Activated CD4-positive, alpha-beta T cell treated with anti-CD3 and anti-CD28 coated beads, Interleukin-2, amount 10 ng/mL, durations not matched to agents 7 days and 5 days (primary cell): Measurements from ENCODE around the gene TCAIM. TPM values are rescaled to one million over a fixed set of nuclear protein-coding genes. Genes with fewer than 3 reads are reported as not detected.

ENCODE experiments used
- CTCF ChIA-PET: fragments of 350-600 bp; sonication (Branson Sonifier 250); formaldehyde crosslinking; loops from one replicate; lab custom pipeline; 2021; ENCODE audit warnings: antibody characterized with exemption; lab: Charles Lee
- POLR2A ChIA-PET: fragments of 350-600 bp; sonication (Branson Sonifier 250); formaldehyde crosslinking; loops from one replicate; lab custom pipeline; 2021; ENCODE audit warnings: antibody characterized with exemption; lab: Charles Lee
- DNase-seq: peaks from one replicate; pipeline ENCODE4 v3.0.0-alpha.2; 2020
- H3K27ac Mint-ChIP-seq: one replicate; pipeline ENCODE4 v1.8.0; 2021; ENCODE audit warnings: mild to moderate bottlenecking, moderate library complexity, mixed read lengths
- H3K27me3 Mint-ChIP-seq: one replicate; pipeline ENCODE4 v1.8.0; 2021; ENCODE audit warnings: mixed read lengths
- H3K36me3 Mint-ChIP-seq: one replicate; pipeline ENCODE4 v1.8.0; 2021; ENCODE audit warnings: low read depth, mixed read lengths
- H3K4me1 Mint-ChIP-seq: one replicate; pipeline ENCODE4 v1.8.0; 2021; ENCODE audit warnings: mixed read lengths
- H3K4me3 Mint-ChIP-seq: one replicate; pipeline ENCODE4 v1.8.0; 2021; ENCODE audit warnings: mild to moderate bottlenecking, moderate library complexity, mixed read lengths
- H3K9me3 Mint-ChIP-seq: one replicate; pipeline ENCODE4 v1.8.0; 2021; ENCODE audit warnings: mixed read lengths
- total RNA-seq, 2 experiments: library from RNA; stranded (reverse); gene quantifications; one replicate each; pipeline ENCODE4 v1.2.3, GENCODE V29; 2021

Gene TCAIM
- total RNA-seq, 2 experiments from 2014 or later, result 16.4 to 19.9 TPM

DNA sequence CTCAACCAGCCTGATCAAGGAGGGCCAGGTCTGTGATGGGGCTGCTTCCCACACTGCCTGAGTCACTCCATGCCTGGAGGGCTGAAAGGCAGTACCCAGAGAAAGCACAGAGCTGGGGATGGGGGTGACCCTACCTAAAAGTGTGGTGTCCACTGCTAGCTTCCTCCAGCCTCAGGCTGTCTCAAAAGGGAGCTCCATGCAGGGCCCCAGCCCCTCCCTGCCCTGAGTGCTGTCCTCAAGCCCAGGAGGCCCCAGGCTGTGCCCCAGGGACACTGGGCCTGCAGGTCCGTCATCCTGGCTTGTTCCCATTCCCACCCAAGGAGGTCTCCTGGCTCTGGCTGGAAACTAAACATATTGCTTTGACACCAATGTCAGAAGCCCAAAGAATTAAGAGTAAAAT lies 82.1 kb downstream of the TCAIM start:
- Mint-ChIP-seq H3K27me3 (no peaks in the 10 kb centered on the region), H3K4me3 (no peak overlapping the region), H3K9me3 (no peaks in the 10 kb centered on the region), H3K36me3 (no peaks in the 10 kb centered on the region), H3K4me1 (no peaks in the 10 kb centered on the region), H3K27ac (no peak overlapping the region)
- DNase-seq, result no peak
- CTCF ChIA-PET, result no interaction called here
- POLR2A ChIA-PET, result no interaction called here

DNA sequence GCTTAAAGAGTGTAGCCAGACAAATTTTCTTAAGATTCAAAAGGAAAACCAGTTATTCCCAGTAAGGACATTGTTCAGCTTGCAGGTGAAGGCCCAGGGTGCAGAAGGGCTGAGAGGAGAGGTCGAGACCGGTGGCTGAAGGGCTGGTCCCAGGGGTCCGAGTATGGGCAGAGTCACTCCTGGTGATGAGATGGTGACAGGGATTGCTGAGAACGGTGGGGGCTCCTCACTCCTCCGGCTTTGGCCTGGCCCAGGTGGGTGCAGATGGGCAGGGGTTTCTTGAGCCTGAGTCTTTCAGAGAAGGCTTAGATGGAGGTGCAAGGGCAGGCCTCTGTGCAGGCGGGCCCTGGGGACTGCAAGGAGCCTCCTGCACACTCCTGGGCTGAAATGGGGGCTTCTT lies 82.7 kb downstream of the TCAIM start:
- Mint-ChIP-seq H3K4me1 (no peaks in the 10 kb centered on the region), H3K4me3 (no peak overlapping the region), H3K36me3 (no peaks in the 10 kb centered on the region), H3K27me3 (no peaks in the 10 kb centered on the region), H3K9me3 (no peaks in the 10 kb centered on the region), H3K27ac (no peak overlapping the region)
- ChIA-PET POLR2A (no interaction called here), CTCF (interaction anchor here (0.6 kb wide), 1 partner anchor 305 kb away, joined by 3 read pairs; no protein-coding TSS in a partner anchor)
- DNase-seq, result no peak

DNA sequence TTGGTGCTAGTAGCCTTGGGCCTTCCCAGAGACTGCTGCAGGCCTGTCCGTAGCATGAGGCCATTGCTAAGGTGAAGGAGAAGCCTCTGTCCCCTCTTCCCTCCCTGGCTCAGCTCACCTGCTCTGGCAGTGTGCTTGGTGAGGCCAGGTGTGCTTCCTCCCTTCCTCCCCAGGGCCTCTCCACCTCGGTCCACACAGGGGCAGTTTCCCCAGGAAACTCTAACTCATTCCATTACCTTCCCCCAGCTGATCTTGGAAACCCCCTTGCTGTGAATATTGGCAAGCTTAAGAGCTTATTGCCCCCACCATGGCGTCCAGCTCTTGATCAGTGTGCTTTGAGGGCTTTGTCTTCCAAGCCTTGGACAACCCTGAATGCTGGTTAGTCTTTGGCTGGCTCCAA lies 86.2 kb downstream of the TCAIM start:
- Mint-ChIP-seq H3K36me3 (no peaks in the 10 kb centered on the region), H3K4me3 (no peak overlapping the region), H3K4me1 (no peaks in the 10 kb centered on the region), H3K27ac (no peak overlapping the region), H3K9me3 (no peaks in the 10 kb centered on the region), H3K27me3 (no peaks in the 10 kb centered on the region)
- CTCF ChIA-PET, result interaction anchor here (0.9 kb wide), 1 partner anchor 36 kb away, joined by 3 read pairs; no protein-coding TSS in a partner anchor
- POLR2A ChIA-PET, result no interaction called here
- no peak for DNase-seq

DNA sequence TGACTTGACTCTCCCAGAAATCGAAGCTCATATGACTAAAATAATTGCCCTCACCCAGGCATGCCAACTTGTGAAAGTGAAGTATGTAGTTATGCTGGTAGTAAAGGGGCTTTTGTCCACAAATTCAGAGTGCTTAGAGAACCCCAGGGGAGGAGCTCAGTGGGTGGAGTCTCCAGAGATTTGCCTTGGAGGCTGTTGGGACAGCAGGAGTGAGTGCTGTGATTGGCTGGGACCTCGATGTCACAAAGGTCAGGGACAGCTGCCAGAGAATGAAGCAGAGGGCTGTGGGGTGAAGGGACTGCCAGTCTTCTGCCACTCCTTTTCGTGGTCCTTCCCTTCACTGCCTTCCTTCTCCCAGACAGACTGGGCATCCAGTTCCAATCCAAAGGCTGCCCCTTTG lies 89.1 kb downstream of the TCAIM start:
- H3K27ac Mint-ChIP-seq, result no peak overlapping the region
- DNase-seq, result no peak
- H3K36me3 Mint-ChIP-seq, result no peaks in the 10 kb centered on the region
- POLR2A ChIA-PET, result no interaction called here
- H3K9me3 Mint-ChIP-seq, result no peaks in the 10 kb centered on the region
- no peak overlapping the region for H3K4me3 Mint-ChIP-seq
- CTCF ChIA-PET, result interaction anchor here (1.0 kb wide), 1 partner anchor 11 kb away, joined by 3 read pairs; no protein-coding TSS in a partner anchor
- no peaks in the 10 kb centered on the region for H3K4me1 Mint-ChIP-seq
- no peaks in the 10 kb centered on the region for H3K27me3 Mint-ChIP-seq

DNA sequence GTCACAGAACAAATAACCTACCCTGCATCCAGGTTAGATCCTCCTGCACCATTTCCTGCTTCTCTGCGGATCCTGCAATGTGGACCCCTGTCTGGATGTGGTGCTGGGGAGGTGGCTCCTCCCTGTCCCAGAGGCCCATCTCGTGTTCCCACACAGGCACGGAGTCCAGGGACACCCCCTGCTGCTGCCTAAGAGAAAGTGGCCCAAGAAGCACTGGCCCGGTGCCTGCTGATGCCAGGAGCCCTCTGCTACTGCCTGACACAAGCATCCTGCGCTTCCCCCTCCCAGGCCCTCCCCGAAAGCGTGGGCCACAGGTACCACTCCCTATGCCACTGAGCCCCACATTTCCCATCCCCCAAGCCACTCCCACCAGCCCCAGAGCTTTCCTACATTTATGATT lies 90.3 kb downstream of the TCAIM start:
- H3K36me3 Mint-ChIP-seq, result no peaks in the 10 kb centered on the region
- no peak overlapping the region for H3K27ac Mint-ChIP-seq
- no peaks in the 10 kb centered on the region for H3K4me1 Mint-ChIP-seq
- H3K27me3 Mint-ChIP-seq, result no peaks in the 10 kb centered on the region
- no peak for DNase-seq
- H3K4me3 Mint-ChIP-seq, result no peak overlapping the region
- CTCF ChIA-PET, result no interaction called here
- H3K9me3 Mint-ChIP-seq, result no peaks in the 10 kb centered on the region
- POLR2A ChIA-PET, result no interaction called here

DNA sequence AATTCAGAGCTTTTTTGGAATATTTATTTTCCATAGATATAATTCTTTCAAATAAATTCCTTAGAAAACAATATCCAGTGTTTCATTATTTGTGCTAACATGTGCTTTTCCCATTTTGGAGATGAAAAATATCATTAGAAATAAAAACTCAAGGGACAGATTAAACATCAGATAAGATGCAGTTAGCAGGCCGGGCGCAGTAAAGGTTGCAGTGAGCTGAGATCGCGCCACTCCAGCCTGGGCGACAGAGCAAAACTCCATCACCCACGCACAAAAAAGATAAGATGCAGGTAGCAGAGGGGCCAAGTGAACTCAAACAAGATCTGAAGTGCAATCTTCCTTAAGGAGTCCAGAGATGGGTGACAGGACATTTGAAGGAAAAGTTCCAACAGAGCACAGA lies 90.9 kb downstream of the TCAIM start:
- CTCF ChIA-PET, result no interaction called here
- POLR2A ChIA-PET, result no interaction called here
- Mint-ChIP-seq H3K36me3 (no peaks in the 10 kb centered on the region), H3K27ac (no peak overlapping the region), H3K4me3 (no peak overlapping the region), H3K9me3 (no peaks in the 10 kb centered on the region), H3K4me1 (no peaks in the 10 kb centered on the region), H3K27me3 (no peaks in the 10 kb centered on the region)
- DNase-seq, result no peak

DNA sequence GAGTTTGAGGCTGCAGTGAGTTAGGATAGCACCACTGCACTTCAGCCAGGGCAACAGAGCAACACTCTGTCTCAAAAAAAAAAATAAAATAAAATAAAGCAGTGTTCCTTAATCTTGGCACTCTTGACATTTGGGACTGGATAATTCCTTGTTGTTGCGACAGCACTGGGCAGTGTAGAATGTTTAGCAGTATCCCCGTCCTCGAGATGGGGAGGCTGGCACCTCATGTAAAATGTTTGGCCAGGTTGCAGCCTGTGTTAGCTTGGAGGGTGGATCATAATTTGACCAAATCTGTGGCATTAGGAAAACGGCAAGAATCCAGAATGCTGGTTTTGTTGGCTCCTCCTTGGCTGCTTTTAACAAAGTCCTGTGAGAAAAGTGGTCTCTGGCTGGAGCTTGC lies 91.9 kb downstream of the TCAIM start:
- Mint-ChIP-seq H3K9me3 (no peaks in the 10 kb centered on the region), H3K27me3 (no peaks in the 10 kb centered on the region), H3K36me3 (peaks cover 3% of the 10 kb centered on the region), H3K27ac (no peak overlapping the region), H3K4me3 (no peak overlapping the region), H3K4me1 (no peaks in the 10 kb centered on the region)
- ChIA-PET POLR2A (no interaction called here), CTCF (no interaction called here)
- DNase-seq, result no peak

DNA sequence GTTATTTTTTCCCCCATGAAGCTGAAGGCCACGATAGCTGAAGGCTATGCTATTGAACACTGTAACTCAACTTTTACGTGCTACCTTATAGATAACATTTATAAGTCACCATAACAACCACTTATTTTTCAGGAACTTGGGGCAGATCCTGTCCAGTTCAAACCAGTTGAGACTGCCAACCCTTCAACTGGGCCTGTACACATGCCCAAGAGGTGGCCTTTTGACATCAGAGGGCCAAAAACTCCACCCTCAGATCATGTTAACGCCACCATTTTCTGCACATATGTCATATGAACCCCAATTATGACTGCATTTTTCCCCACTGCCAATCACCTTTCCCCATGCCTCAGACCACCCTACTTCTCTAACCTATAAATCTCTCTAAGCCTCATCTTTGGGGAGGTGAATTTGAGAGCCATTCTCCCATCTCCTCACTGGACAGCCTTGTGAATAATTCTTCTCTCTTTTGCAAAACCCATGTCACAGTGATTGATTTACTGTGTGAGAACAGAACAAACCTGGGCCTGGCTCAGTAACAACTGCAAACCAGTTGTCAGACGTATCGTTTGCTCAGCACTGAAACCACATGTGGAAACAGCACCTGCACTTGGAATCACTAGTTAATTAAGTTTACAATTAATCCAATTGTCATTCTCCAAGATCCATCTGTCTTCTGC lies 96.4 kb downstream of the TCAIM start:
- ChIA-PET CTCF (interaction anchor here (1.1 kb wide), 1 partner anchor 26 kb away, joined by 3 read pairs; no protein-coding TSS in a partner anchor), POLR2A (no interaction called here)
- no peak overlapping the region for H3K4me3 Mint-ChIP-seq
- H3K36me3 Mint-ChIP-seq, result peaks cover 12% of the 10 kb centered on the region
- H3K9me3 Mint-ChIP-seq, result peaks cover 2% of the 10 kb centered on the region
- H3K4me1 Mint-ChIP-seq, result peaks cover 11% of the 10 kb centered on the region
- H3K27me3 Mint-ChIP-seq, result no peaks in the 10 kb centered on the region
- DNase-seq, result no peak
- no peak overlapping the region for H3K27ac Mint-ChIP-seq

DNA sequence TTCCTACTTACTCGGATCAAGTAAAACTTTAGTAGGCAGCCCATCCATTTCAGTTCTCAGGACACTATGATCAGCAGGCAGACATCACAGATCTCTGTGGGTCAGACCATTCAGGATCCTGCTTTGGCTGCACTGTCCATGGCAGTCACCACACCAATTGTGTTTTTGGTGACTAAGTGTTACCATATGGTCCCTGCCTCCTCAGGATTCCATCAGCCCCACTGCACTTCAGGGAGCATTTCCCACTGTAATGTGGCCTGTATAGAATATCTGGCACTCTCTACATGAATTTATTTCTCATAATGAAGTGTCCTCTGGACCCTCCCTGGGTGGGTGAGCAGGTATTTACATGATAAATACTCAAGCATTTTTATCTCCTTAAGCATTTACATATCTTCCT lies 97.6 kb downstream of the TCAIM start:
- H3K4me3 Mint-ChIP-seq, result no peak overlapping the region
- peaks cover 13% of the 10 kb centered on the region for H3K36me3 Mint-ChIP-seq
- peaks cover 2% of the 10 kb centered on the region for H3K9me3 Mint-ChIP-seq
- DNase-seq, result no peak
- no peaks in the 10 kb centered on the region for H3K27me3 Mint-ChIP-seq
- no peak overlapping the region for H3K27ac Mint-ChIP-seq
- CTCF ChIA-PET, result interaction anchor here (0.7 to 1.1 kb wide), 2 partner anchors 17 to 25 kb away, joined by 3 read pairs; no protein-coding TSS in a partner anchor
- H3K4me1 Mint-ChIP-seq, result peaks cover 23% of the 10 kb centered on the region
- POLR2A ChIA-PET, result no interaction called here

DNA sequence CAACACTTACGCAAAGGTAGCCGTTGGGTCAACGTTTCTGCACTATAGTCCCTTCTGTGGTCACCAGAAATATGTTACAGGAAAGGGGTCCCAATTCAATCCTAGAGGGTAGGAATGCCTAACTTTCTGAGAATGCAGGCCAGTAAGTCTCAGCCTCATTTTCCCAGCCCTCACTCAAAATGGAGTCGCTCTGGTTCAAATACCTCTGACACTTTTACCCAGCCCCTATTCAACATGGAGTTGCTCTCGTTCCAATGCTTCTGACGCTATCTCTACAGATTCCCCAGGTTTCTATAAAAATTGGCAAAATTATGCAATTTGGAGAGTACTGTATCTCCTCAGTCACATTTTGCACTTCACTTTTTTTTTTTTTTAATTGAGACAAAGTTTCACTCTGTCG lies 99.2 kb downstream of the TCAIM start:
- Mint-ChIP-seq H3K4me3 (no peak overlapping the region), H3K9me3 (peaks cover 2% of the 10 kb centered on the region), H3K27me3 (no peaks in the 10 kb centered on the region), H3K4me1 (peaks cover 37% of the 10 kb centered on the region), H3K36me3 (peaks cover 29% of the 10 kb centered on the region), H3K27ac (no peak overlapping the region)
- ChIA-PET CTCF (no interaction called here), POLR2A (no interaction called here)
- no peak for DNase-seq

DNA sequence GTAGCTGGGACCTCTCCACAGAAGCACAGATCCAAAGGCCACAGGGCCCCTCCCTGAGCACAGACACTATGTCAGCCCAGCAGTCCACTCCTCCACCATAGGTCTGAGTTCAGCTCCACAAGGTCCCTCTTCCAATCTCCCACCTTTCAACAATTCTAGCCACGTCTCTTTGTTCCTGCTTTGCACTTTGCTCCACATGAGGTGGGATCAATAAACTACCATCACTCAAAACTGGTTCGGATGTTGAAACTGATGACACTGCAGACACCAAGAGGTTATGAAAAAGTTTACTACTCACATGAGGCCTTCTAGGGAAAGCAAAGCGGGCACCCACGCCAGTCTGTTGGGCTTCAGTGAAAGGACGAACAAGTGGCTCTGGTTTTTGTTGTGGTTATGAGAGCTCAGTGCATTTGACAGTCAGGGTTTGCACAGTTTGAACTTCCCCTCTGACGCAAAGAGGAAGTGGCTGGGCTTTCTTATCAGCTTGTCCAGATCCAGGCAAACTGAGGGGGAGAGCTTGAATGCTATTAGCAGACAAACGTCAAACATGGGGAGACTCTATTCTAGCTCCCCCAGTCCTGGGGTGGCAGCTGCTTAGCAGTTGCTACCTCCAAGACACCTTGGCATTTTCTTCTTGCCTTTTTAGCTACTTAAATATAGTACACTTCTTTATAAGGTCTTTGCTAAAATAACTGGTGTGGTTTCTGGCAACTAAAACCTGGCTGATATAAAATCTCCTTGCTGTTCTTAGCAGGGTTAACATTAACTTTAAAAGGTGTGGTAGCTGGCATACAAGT lies 101.1 kb downstream of the TCAIM start:
- peaks cover 3% of the 10 kb centered on the region for H3K9me3 Mint-ChIP-seq
- H3K4me3 Mint-ChIP-seq, result peak overlapping the region; percentile 51
- H3K27me3 Mint-ChIP-seq, result no peaks in the 10 kb centered on the region
- ChIA-PET CTCF (interaction anchor here (0.6 kb wide), 2 partner anchors 12 to 840 kb away, joined by 3 read pairs; no protein-coding TSS in a partner anchor), POLR2A (no interaction called here)
- H3K36me3 Mint-ChIP-seq, result peaks cover 40% of the 10 kb centered on the region
- peak overlapping the region; percentile 90 for H3K27ac Mint-ChIP-seq
- peak; percentile 78 for DNase-seq
- H3K4me1 Mint-ChIP-seq, result peaks cover 39% of the 10 kb centered on the region

DNA sequence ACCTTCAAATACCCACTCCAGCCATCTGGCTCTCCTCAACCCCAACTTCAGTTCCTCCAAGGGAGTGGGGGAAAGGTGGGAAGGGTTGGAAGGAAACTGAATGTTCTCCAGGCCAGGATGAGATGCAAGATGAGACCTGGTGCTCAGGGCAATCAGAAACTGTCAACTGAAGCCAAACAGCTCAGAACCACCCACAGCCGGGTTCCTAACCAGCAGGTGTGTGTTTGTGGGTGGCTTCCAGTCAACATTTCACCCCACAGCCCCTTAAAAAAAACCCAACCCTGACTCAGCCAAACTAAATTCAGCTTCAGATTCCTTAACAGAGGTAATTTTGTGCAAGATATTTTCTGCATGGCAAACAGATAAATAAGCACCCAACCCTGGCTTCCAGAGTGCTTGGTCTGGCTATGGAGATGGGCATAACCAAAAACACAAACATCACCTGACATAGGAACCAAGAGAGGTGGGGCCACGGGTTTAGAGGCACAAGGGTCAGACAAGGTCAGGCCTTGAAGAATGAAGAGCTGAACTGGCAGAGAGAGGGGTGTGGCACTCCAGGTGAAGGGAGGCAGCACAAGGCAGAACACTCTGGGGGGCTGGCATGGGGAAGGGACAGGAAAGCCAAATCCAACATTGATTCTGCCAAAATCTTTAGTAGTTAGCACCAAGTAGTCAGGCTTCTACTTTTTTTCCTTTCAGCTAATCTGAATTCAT lies 104.2 kb downstream of the TCAIM start:
- H3K27me3 Mint-ChIP-seq, result no peaks in the 10 kb centered on the region
- no peak for DNase-seq
- peaks cover 59% of the 10 kb centered on the region for H3K36me3 Mint-ChIP-seq
- peaks cover 20% of the 10 kb centered on the region for H3K9me3 Mint-ChIP-seq
- ChIA-PET CTCF (interaction anchor here (1.2 to 2.2 kb wide), 2 partner anchors 11 to 13 kb away, joined by 3 to 9 read pairs; no protein-coding TSS in a partner anchor), POLR2A (no interaction called here)
- H3K4me1 Mint-ChIP-seq, result peaks cover 39% of the 10 kb centered on the region
- H3K27ac Mint-ChIP-seq, result peak overlapping the region; percentile 55
- H3K4me3 Mint-ChIP-seq, result no peak overlapping the region
